NCI-H1694 (cell line): ENCODE measurements around the gene SPATA13.

ENCODE experiments used
- DNase-seq: peaks from one replicate; lab custom pipeline; 2025; lab: John Stamatoyannopoulos, UW

SPATA13 gene

GRCh38 chr13:24167666-24168391 is 7.3 kb downstream of the SPATA13 start:
- DNase-seq: no peak

- DNase-seq: no peak
These were observed 7.9 kb downstream of the SPATA13 start for GRCh38 chr13:24168392-24168750.

GRCh38 chr13:24168979-24169378 is 8.5 kb downstream of the SPATA13 start:
- no peak for DNase-seq

- DNase-seq: no peak
These were observed 11.6 kb downstream of the SPATA13 start for GRCh38 chr13:24172071-24172470.

GRCh38 chr13:24173795-24174194 is 13.3 kb downstream of the SPATA13 start:
- no peak for DNase-seq

- DNase-seq: no peak
These were observed 15.3 kb downstream of the SPATA13 start for GRCh38 chr13:24175847-24176246.

- DNase-seq: no peak
These were observed 16.0 kb downstream of the SPATA13 start for GRCh38 chr13:24176351-24177101.

- DNase-seq: no peak
These were observed 18.4 kb downstream of the SPATA13 start for GRCh38 chr13:24178847-24179485.

- DNase-seq: no peak
These were observed 18.9 kb downstream of the SPATA13 start for GRCh38 chr13:24179486-24179850.

- DNase-seq: no peak
These were observed 20.3 kb downstream of the SPATA13 start for GRCh38 chr13:24180750-24181377.

GRCh38 chr13:24181991-24182702 is 21.6 kb downstream of the SPATA13 start:
- DNase-seq: no peak

GRCh38 chr13:24182703-24183081 is 22.2 kb downstream of the SPATA13 start:
- no peak for DNase-seq

- no peak for DNase-seq
These were observed 23.2 kb downstream of the SPATA13 start for GRCh38 chr13:24183741-24184182.

- DNase-seq: no peak
These were observed 23.8 kb downstream of the SPATA13 start for GRCh38 chr13:24184265-24184841.

GRCh38 chr13:24184882-24185281 is 24.4 kb downstream of the SPATA13 start:
- DNase-seq: no peak

- DNase-seq: no peak
These were observed 25.2 kb downstream of the SPATA13 start for GRCh38 chr13:24185591-24186232.

GRCh38 chr13:24187185-24187584 is 26.7 kb downstream of the SPATA13 start:
- DNase-seq: no peak

GRCh38 chr13:24192057-24192810 is 31.7 kb downstream of the SPATA13 start:
- no peak for DNase-seq

GRCh38 chr13:24192811-24193162 is 32.3 kb downstream of the SPATA13 start:
- no peak for DNase-seq

- DNase-seq: no peak
These were observed 33.9 kb downstream of the SPATA13 start for GRCh38 chr13:24194447-24194846.
